ENCODE data around the gene ACAP3.

Gene ACAP3

DNA sequence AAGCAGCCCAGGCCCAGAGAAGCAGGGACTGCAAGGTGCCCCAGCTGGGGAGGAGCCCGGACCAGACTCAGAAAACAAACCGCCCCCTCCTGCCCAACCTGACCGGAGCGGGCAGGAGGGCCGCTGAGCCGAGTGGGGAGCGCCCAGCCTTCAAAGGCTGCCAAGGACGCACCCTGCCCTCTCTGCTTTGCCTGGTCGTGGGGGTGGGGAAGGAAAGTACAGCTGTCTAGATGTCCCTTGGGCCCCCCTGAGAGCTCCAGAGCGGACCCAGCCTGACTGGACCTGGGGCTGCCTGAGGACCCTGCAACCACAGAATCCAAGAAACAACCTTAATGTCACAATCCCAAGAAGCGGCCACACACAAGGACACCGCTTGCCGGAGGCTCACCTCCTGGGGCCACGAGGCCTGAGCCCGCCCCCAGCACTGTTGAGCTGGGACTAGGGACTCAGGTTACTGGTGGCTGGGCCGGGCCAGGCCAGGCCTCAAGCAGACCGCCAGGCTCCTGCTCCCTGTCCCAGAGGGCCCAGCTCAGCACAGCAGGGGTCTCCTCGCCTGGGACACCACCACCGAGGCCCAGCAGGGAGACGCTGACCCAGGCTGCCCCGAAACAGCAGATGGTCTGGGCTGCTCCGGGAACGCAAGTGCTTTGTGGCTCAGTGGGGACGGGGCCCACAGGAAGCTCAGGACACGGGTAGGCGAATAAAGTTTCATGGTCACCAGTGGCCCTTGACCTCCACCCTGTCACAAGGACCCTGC, 40.1 kb upstream of the ACAP3 start:
- no peaks in the 10 kb centered on the region for H3K9me3 Mint-ChIP-seq (ENCODE audit: low read depth)
- peaks cover 2% of the 10 kb centered on the region for H3K27me3 Mint-ChIP-seq
- no peaks in the 10 kb centered on the region for H3K36me3 Mint-ChIP-seq
- no peak overlapping the region for H3K27ac Mint-ChIP-seq
- H3K4me3 Mint-ChIP-seq: peak overlapping the region; percentile 79
- H3K4me1 Mint-ChIP-seq (ENCODE audit: low read depth): peaks cover 16% of the 10 kb centered on the region

DNA sequence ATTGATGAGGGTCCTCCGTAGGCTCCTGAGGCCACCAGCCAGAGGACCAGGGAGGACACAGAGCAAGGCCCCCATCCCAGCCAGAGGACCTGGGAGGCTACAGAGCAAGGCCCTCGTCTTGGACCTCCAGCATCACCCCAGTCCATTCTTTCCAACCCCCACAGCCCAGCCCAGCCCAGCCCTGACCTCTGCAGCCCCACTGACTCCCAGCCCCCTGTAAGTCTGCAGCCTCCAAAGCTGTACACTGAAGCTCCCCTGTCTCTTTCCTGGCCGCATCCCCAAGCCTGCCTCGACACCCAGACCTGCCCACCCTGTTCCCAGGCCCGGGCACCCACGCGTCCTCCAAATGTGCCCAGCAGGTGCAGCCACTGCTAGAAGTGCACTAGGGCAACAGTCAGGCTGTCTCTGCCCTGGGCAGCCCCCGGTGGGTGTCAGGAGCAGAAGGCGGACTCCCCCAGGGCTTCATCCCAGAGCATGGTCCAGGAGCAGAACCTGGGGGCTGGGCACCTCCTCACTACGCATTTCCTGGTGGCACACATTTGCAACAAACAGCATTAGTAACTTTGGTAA, 39.4 kb upstream of the ACAP3 start:
- no peak overlapping the region for H3K27ac Mint-ChIP-seq
- no peaks in the 10 kb centered on the region for H3K27me3 Mint-ChIP-seq
- H3K36me3 Mint-ChIP-seq: no peaks in the 10 kb centered on the region
- peaks cover 10% of the 10 kb centered on the region for H3K4me1 Mint-ChIP-seq (ENCODE audit: low read depth)
- H3K4me3 Mint-ChIP-seq: peak overlapping the region; percentile 79
- H3K9me3 Mint-ChIP-seq (ENCODE audit: low read depth): no peaks in the 10 kb centered on the region

DNA sequence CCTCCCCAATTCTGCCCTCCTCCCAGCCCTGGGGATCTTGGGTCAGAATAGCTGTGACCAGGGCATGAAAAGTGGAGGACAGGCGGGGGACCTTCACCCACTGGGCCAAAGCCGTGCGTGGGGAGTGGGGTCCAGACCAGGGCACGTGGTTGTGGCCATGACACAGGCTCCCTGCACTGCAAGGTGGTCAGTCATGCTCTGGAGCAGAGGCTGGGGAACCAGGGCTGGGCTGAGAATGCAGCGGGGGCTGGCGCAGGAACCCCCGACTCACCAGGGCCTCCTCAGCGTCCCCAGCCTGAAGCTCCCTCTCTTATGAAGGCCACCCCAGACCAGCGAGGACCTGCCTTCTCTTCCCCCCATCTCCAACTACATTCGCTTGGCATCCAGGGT, 38.8 kb upstream of the ACAP3 start:
- Mint-ChIP-seq H3K4me3 (peak overlapping the region; percentile 79), H3K36me3 (no peaks in the 10 kb centered on the region), H3K4me1 (ENCODE audit: low read depth) (peaks cover 10% of the 10 kb centered on the region), H3K9me3 (ENCODE audit: low read depth) (no peaks in the 10 kb centered on the region), H3K27ac (no peak overlapping the region), H3K27me3 (no peaks in the 10 kb centered on the region)

DNA sequence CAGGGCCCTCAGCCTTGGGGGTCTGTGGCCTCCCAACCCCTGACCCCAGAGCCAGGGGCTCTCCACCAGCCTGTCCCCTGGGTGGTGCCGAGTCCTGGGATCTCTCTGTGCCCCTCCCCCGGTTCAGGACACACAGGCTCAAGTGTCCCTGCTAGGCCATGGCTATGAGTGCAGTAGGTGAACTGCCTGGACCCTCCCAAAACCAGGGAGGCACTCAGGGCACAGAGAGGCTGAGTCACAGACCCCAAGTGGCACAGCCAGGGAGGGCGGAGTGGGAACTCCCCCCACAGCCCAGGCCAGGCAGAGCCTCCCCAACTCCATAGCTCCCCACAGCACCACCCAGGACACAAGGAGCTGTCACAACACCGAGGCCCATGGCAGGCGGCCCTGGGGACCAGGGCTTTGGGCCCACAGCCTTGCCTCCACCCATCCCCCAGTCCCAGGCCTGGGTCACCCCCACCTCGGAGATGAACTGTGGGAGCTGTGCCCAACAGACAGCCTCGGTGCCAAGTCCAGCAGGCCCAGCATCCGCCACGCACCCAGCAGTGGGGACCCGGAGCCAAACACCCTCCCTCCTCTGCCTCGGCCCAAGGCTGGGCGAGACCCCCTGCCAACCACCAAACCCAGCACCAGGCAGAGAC, 38.2 kb upstream of the ACAP3 start:
- no peaks in the 10 kb centered on the region for H3K36me3 Mint-ChIP-seq
- H3K4me1 Mint-ChIP-seq (ENCODE audit: low read depth): peaks cover 12% of the 10 kb centered on the region
- H3K9me3 Mint-ChIP-seq (ENCODE audit: low read depth): no peaks in the 10 kb centered on the region
- H3K4me3 Mint-ChIP-seq: no peak overlapping the region
- no peaks in the 10 kb centered on the region for H3K27me3 Mint-ChIP-seq
- H3K27ac Mint-ChIP-seq: no peak overlapping the region

DNA sequence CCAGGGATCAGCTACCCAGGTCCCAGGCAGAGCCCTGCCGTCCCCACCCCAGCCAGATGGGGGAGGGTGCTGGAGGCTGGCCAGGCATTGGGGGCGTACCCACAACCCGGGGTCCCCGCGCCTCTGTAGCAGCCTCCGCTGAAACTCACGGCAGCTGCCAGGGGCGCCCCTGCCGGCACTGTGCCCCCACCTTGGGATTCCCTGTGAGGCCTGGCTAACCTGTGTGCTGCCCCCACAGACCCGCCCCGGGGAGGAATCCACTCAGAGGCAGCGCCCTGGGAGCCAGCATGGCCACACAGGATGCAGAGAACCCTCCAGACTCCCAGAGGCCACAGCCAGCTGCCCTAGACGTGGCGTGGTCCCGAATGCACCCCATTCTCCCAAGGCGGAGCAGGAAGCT, 37.7 kb upstream of the ACAP3 start:
- H3K4me3 Mint-ChIP-seq: no peak overlapping the region
- no peaks in the 10 kb centered on the region for H3K9me3 Mint-ChIP-seq (ENCODE audit: low read depth)
- H3K27ac Mint-ChIP-seq: no peak overlapping the region
- H3K36me3 Mint-ChIP-seq: no peaks in the 10 kb centered on the region
- no peaks in the 10 kb centered on the region for H3K27me3 Mint-ChIP-seq
- peaks cover 12% of the 10 kb centered on the region for H3K4me1 Mint-ChIP-seq (ENCODE audit: low read depth)

DNA sequence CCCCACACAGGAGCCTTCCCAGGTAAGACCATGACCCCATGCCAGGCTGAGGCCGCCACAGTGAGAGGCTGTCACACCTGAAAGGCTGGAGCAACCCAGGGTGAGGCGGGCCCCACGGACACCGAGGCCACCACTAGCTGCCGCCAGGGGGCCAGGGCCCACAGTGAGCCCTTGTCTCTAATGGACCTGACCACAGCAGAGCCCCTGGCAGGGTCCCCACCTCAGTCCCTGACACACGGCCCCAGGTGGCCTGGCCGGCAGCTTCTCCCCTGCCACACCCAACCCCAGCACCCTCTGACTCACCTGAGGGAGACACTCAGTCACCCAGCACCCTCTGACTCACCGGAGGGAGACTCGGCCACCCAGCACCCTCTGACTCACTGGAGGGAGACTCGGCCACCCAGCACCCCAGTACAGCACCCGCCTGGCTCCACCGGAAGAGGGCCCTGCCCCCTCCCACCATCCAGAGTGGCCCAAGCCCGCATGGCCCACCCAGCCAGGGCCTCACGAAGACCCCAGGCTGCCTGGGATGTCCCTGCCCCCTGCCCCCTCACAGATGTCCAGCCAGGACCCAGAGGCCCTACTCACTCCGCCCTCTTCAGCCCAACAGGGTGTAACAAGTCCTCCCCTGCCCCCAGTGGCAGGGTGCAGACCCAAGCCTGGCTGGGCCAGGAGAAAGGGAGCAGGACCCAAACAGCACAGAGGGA, 37.1 kb upstream of the ACAP3 start:
- H3K27ac Mint-ChIP-seq: no peak overlapping the region
- no peak overlapping the region for H3K4me3 Mint-ChIP-seq
- peaks cover 12% of the 10 kb centered on the region for H3K4me1 Mint-ChIP-seq (ENCODE audit: low read depth)
- H3K9me3 Mint-ChIP-seq (ENCODE audit: low read depth): no peaks in the 10 kb centered on the region
- no peaks in the 10 kb centered on the region for H3K27me3 Mint-ChIP-seq
- no peaks in the 10 kb centered on the region for H3K36me3 Mint-ChIP-seq

DNA sequence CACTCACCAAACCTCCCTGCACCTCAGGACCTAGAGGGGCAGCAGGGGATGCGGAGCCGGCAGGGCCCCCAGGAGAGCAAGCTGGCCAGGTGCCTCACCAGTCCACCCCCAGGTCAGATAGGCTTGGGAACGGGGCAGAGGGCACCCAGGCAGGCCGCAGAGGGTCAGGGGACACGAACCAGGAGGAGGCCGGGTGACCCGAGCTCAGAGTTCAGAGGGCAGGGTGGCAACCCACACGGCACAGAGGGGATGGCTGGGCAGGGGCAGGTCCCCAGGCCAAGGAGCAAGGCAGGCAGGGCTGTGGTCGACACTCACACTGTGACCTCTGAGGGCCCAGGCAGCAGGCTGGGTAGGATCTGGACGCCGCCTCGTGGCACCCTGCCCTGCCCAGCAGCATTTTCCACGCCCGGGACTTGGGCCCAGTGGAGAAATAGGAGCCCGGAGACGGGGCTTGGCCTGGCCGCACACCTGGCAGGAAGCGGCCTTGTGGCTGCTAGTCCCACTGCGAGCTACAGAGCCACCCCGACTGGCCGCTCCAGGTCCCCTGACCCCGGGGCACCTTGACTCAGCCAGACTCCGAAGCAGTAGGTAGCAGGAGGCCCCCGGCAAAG, 36.2 kb upstream of the ACAP3 start:
- Mint-ChIP-seq H3K27me3 (no peaks in the 10 kb centered on the region), H3K36me3 (no peaks in the 10 kb centered on the region), H3K4me3 (no peak overlapping the region), H3K27ac (no peak overlapping the region), H3K4me1 (ENCODE audit: low read depth) (peaks cover 12% of the 10 kb centered on the region), H3K9me3 (ENCODE audit: low read depth) (no peaks in the 10 kb centered on the region)

DNA sequence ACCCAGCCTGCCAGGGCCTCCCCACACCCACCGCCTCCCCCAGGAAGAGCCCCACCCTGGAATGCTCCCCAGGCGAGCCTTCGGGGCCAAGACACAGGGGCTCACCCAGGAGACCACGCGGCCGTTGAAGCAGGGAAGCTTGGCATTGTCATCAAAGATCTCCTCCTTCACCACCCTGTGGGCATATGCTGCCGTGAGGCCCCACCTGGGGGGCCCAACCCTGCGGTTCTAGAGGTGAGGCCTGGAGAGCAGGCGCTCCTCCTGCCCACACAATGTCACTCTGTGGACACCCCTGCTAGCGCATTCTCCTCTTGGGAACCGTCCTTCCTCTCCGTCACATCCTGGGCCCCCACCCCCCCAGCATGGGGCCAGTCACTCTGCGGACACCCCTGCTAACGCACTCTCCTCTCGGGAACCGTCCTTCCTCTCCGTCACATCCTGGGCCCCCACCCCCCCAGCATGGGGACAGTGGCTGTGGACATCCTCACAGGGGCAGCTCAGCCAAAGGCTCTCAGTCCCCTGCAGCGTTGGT, 34.9 kb upstream of the ACAP3 start:
- H3K27me3 Mint-ChIP-seq: no peaks in the 10 kb centered on the region
- H3K27ac Mint-ChIP-seq: no peak overlapping the region
- H3K9me3 Mint-ChIP-seq (ENCODE audit: low read depth): no peaks in the 10 kb centered on the region
- no peak overlapping the region for H3K4me3 Mint-ChIP-seq
- peaks cover 12% of the 10 kb centered on the region for H3K4me1 Mint-ChIP-seq (ENCODE audit: low read depth)
- no peaks in the 10 kb centered on the region for H3K36me3 Mint-ChIP-seq

DNA sequence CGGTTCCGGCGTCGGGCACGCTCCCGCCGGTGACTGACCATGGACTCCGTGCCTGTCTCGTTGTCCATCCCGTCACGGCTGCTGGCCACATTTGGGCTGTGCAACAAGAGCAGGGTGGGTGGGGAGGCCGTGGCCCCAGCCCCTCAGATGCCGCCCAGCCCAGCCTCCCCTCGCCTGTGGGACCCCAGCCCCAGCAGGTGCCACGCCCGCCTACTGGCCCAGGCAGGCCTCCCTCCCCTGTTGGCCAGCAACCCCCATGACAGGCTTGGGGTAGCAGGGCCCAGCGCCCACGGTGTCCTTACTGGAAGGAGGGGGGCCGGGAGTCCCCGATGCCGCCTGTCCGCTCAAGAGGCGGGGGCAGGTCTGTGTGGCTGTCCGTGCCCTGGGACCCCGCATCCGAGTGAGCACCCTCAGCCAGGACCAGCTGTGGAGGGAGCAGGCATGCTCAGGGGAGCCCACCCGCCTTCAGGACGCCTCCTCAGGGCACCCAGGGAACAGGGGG, 34.4 kb upstream of the ACAP3 start:
- Mint-ChIP-seq H3K27me3 (no peaks in the 10 kb centered on the region), H3K36me3 (no peaks in the 10 kb centered on the region), H3K27ac (no peak overlapping the region), H3K4me1 (ENCODE audit: low read depth) (peaks cover 8% of the 10 kb centered on the region), H3K4me3 (no peak overlapping the region), H3K9me3 (ENCODE audit: low read depth) (no peaks in the 10 kb centered on the region)

DNA sequence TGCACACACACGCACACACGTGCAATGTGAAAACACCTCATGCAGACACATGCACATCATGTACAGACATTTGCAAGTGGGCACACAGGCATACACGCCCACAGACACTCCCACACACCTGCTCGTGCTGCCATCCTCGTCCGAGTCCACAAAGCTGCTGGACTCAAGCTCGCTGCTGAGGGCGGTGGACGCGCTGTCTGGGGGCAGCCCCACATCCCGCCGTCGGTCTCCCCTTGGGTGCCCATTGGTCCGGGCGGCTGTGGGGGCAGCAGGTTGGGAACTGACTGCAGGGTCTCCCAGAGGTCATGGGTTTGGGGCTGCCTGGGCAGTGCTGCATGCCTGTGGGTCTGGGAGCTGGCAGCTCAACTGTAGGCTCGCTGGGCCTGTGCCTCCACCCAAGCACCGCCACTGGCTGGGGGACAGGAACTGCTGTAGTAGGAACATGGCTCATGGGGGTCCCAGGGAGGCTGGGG, 33.9 kb upstream of the ACAP3 start:
- Mint-ChIP-seq H3K4me3 (no peak overlapping the region), H3K27ac (no peak overlapping the region), H3K36me3 (no peaks in the 10 kb centered on the region), H3K9me3 (ENCODE audit: low read depth) (no peaks in the 10 kb centered on the region), H3K27me3 (no peaks in the 10 kb centered on the region), H3K4me1 (ENCODE audit: low read depth) (peaks cover 4% of the 10 kb centered on the region)

DNA sequence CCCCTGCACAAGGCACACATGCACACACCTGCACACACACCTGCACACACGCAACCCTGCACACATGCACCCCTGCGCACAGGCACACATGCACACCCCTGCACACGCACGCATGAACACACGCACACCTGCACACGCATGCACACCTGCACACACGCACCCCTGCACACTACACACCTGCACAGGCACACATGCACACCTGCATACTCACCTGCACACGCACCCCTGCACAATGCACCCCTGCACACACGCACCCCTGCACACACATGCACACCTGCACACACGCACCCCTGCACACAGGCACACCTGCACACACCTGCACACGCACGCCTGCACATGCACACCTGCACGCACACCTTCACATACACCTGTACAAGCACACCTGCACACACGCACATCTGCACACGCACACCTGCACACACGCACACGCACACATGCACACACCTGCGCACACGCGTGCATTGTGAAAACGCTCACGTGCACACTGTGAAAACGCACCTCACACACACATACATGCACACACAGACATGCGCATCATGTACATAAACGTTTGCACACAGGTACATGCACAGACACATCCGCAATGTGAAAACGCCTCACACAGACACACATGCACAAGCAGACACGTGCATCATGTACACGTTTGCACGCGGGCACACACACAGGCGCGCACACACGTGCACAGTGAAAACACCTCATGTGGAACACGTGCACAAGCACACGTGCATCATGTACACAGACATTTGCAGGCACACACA, 33.2 kb upstream of the ACAP3 start:
- peaks cover 4% of the 10 kb centered on the region for H3K4me1 Mint-ChIP-seq (ENCODE audit: low read depth)
- H3K9me3 Mint-ChIP-seq (ENCODE audit: low read depth): no peaks in the 10 kb centered on the region
- H3K27me3 Mint-ChIP-seq: no peaks in the 10 kb centered on the region
- H3K4me3 Mint-ChIP-seq: no peak overlapping the region
- H3K27ac Mint-ChIP-seq: no peak overlapping the region
- H3K36me3 Mint-ChIP-seq: no peaks in the 10 kb centered on the region

DNA sequence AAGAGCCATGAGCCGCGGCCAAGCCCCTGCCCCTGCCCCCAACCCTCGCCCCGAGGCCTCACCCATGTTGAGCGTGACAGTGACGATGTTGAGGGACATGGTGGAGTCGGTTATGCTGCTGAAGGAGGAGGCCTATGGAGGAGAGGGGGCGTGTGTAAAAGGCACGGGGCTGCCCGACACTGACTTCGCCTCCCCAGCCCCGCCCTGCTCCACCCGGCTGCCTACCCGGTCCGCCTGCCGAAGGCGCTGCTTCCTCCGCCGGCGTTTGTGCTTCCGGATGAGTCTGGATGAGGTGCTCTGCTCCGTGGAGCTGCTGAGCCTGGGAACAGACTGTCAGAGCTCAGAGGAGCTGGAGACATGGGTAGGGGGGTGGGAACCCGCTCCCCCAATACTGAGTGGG, 32.5 kb upstream of the ACAP3 start:
- H3K36me3 Mint-ChIP-seq: no peaks in the 10 kb centered on the region
- H3K27ac Mint-ChIP-seq: no peak overlapping the region
- H3K4me1 Mint-ChIP-seq (ENCODE audit: low read depth): peaks cover 2% of the 10 kb centered on the region
- no peak overlapping the region for H3K4me3 Mint-ChIP-seq
- no peaks in the 10 kb centered on the region for H3K9me3 Mint-ChIP-seq (ENCODE audit: low read depth)
- H3K27me3 Mint-ChIP-seq: no peaks in the 10 kb centered on the region

DNA sequence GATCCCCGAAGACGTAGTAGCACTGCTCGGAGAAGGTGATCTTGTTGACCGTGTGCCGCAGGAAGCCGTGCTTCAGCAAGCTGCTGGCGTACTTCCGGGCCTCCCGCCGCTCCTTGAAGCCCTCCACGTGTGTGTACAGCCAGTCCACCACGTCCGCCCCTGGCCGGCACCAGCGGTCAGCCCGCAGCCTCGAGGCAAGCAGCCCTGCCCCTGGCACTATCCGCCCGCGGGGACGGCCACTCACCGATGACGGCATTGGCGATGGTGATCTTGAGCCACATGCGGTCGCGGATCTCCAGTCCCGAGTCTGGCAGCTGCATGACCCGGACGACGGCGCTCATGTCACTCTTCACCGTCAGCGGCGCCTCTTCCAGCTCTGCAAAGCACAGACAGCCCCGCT, 30.5 kb upstream of the ACAP3 start:
- Mint-ChIP-seq H3K4me3 (no peak overlapping the region), H3K9me3 (ENCODE audit: low read depth) (no peaks in the 10 kb centered on the region), H3K27me3 (no peaks in the 10 kb centered on the region), H3K27ac (no peak overlapping the region), H3K36me3 (no peaks in the 10 kb centered on the region), H3K4me1 (ENCODE audit: low read depth) (peaks cover 2% of the 10 kb centered on the region)

DNA sequence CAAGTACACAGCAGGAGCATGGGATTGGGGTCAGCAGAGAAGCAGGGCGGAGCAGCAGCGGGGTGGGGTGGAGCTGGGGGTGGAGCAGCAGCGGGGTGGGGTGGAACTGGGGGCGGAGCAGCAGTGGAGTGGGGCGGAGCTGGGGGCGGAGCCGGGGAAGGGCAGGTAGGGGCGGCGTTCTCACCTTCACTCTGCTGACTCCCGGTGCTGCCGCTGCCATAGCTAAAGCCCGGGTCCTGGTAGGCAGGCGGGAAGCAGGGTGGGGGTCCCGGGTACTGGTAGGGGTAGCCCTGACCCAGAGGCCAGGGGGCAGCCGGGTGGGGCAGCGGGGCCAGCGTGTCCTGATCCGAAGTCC, 30.0 kb upstream of the ACAP3 start:
- Mint-ChIP-seq H3K27ac (no peak overlapping the region), H3K4me3 (no peak overlapping the region), H3K4me1 (ENCODE audit: low read depth) (peaks cover 2% of the 10 kb centered on the region), H3K27me3 (no peaks in the 10 kb centered on the region), H3K9me3 (ENCODE audit: low read depth) (no peaks in the 10 kb centered on the region), H3K36me3 (no peaks in the 10 kb centered on the region)

Measured in activated naive CD8-positive, alpha-beta T cell (primary cell).